ENCODE data around the gene PEX13. TPM values are rescaled to one million over a fixed set of nuclear protein-coding genes. Genes with fewer than 3 reads are reported as not detected.

Gene PEX13
- total and polyA plus RNA-seq, 2 of the 4 experiments (the other 2 are of a cell fraction), result 12.1 to 34.8 TPM

DNA sequence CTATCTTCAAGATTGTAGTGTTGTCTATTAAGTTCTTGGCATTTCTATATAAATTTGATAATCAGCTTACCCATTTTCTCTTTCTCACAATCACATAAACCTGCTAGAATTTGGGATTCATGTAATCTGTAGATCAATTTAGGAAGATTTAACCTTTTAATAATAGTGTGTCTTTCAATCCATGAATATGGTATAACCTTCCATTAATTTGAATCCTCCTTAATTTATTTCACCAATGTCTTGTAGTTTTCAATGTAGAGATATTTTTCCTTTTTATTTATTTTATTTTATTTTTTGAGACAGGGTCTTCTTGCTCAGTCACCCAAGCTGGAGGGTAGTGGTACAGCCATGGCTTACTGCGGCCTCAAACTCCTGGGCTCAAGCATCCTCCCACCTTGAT lies 68.4 kb downstream of the PEX13 start:
- Histone ChIP-seq H3K36me3 (ENCODE audit: control insufficient read depth, insufficient read depth, low read length) (peaks cover 9% of the 10 kb centered on the region), H2AK5ac (ENCODE audit: low read depth, low read length) (no peak overlapping the region), H2BK15ac (ENCODE audit: low read depth, low read length) (no peak overlapping the region), H4K91ac (ENCODE audit: insufficient read depth, low read depth, low read length) (no peak overlapping the region), H3K9me1 (ENCODE audit: insufficient read depth, low read length) (no peaks in the 10 kb centered on the region), H3K79me1 (ENCODE audit: low read depth in 1 of 2, low read length in 2 of 2) (no peaks in the 10 kb centered on the region), H3K4me2 (ENCODE audit: low read depth, low read length) (no peak overlapping the region), H3K18ac (ENCODE audit: low read depth, low read length) (no peak overlapping the region), H3K27me3 (ENCODE audit: control insufficient read depth, insufficient read depth, low read length) (no peaks in the 10 kb centered on the region), H2BK20ac (ENCODE audit: low read depth, low read length) (no peak overlapping the region), H3K9me3 (ENCODE audit: control insufficient read depth, insufficient read depth, low read length) (no peaks in the 10 kb centered on the region), H4K5ac (ENCODE audit: low read depth, low read length) (no peak overlapping the region), H3K27ac (ENCODE audit: insufficient read depth, low read length) (no peak overlapping the region), H4K8ac (ENCODE audit: low read depth in 2 of 2, low read length in 2 of 2) (no peak overlapping the region), H3K4ac (ENCODE audit: low read depth, low read length) (no peak overlapping the region), H2BK5ac (ENCODE audit: low read depth, low read length, poor library complexity, severe bottlenecking) (no peak overlapping the region), H3K4me3 (ENCODE audit: insufficient read depth, low read depth, low read length) (no peak overlapping the region), H2AK9ac (replicated peaks; ENCODE audit: low read depth, low read length, poor library complexity) (no peak overlapping the region), H3K23ac (ENCODE audit: low read depth, low read length) (no peak overlapping the region), H4K20me1 (ENCODE audit: insufficient read depth, low read length) (no peaks in the 10 kb centered on the region), H2AFZ (replicated peaks; ENCODE audit: low read length, poor library complexity) (no peak overlapping the region), H3K9ac (ENCODE audit: low read depth, low read length) (no peak overlapping the region), H2BK120ac (ENCODE audit: low read depth, low read length) (no peak overlapping the region), H3K14ac (replicated peaks; ENCODE audit: low read depth, low read length) (no peak overlapping the region), H3K4me1 (ENCODE audit: control insufficient read depth, insufficient read depth, low read length) (no peaks in the 10 kb centered on the region), H3K56ac (ENCODE audit: extremely low read depth, insufficient read depth, low read length) (no peak overlapping the region)
- in situ Hi-C loops (cut with MboI; ENCODE audit: low sequenced_read_pairs) (no loop called here), dilution Hi-C loops (cut with HindIII; ENCODE audit: low sequenced_read_pairs, unreplicated experiment) (no loop called here), intact Hi-C loops (cut with micrococcal nuclease) (no loop called here)
- no CpG with 5 or more reads among the region's 1 CpG for WGBS, 2 experiments (ENCODE audit: extremely low coverage in 2 of 2, insufficient read length in 1 of 2)
- BruUV-seq (replicated peaks), result no TSS peak
- TF ChIP-seq, protein P1, sequence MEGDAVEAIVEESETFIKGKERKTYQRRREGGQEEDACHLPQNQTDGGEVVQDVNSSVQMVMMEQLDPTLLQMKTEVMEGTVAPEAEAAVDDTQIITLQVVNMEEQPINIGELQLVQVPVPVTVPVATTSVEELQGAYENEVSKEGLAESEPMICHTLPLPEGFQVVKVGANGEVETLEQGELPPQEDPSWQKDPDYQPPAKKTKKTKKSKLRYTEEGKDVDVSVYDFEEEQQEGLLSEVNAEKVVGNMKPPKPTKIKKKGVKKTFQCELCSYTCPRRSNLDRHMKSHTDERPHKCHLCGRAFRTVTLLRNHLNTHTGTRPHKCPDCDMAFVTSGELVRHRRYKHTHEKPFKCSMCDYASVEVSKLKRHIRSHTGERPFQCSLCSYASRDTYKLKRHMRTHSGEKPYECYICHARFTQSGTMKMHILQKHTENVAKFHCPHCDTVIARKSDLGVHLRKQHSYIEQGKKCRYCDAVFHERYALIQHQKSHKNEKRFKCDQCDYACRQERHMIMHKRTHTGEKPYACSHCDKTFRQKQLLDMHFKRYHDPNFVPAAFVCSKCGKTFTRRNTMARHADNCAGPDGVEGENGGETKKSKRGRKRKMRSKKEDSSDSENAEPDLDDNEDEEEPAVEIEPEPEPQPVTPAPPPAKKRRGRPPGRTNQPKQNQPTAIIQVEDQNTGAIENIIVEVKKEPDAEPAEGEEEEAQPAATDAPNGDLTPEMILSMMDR (conservative IDR thresholded peaks at IDR 0.05; ENCODE audit: low read depth, low read length), result no peak
- no peak for TF ChIP-seq MAFK (IDR thresholded peaks at IDR 0.05; ENCODE audit: low read depth, low read length)
- no peak for TF ChIP-seq POLR2A (IDR thresholded peaks at IDR 0.05; ENCODE audit: low read depth, low read length)
- TF ChIP-seq RFX5 (IDR thresholded peaks at IDR 0.05; ENCODE audit: low read depth, low read length), result no peak
- TF ChIP-seq, protein P2, sequence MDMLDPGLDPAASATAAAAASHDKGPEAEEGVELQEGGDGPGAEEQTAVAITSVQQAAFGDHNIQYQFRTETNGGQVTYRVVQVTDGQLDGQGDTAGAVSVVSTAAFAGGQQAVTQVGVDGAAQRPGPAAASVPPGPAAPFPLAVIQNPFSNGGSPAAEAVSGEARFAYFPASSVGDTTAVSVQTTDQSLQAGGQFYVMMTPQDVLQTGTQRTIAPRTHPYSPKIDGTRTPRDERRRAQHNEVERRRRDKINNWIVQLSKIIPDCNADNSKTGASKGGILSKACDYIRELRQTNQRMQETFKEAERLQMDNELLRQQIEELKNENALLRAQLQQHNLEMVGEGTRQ (IDR thresholded peaks at IDR 0.05; ENCODE audit: low read depth, low read length), result no peak
- TF ChIP-seq SMC3 (IDR thresholded peaks at IDR 0.05; ENCODE audit: low read depth, low read length), result no peak
- ChIA-PET POLR2A (ENCODE audit: unreplicated experiment) (no interaction called here), CTCF (interaction anchor here (1.3 kb wide), 1 partner anchor 14 kb away, joined by 3 read pairs; no protein-coding TSS in a partner anchor)
- ATAC-seq (ENCODE audit: low read depth) (no peak), DNase-seq (no peak)
